Measurements from ENCODE around the gene RNF113B.

RNF113B gene

DNA sequence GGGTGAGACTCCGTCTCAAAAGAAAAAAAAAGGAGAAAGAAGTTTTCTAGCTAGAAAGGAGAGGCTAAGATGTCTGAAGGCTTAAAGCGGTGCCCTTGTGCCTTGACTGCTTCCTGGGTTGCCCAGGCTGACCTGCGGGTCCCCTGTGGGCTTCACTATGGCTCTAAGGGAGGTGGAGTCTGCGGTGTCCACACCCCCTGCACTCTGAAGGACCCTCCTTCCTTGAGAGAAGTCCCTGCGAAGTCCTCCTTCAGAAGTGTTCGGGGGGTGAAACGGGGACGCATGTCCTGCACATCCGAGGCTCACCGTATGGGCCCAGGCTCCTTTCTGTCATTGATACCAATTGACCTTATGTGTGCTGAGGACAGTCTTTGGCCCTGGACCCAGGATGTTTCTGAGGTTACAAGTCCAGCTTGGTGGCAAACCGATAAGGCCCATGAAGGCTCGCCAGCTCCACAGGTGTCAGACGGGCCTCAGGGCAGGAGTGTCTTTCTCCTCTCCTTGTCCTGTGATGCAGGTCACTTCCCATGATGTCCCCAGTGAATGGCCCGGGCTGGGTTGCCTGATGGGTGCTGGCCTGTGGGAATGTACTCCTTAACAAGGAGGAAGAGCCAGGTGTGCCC is 11.6 kb upstream of the RNF113B start:
- no peak overlapping the region for H3K4me3 ChIP-seq (ENCODE audit: low read length)
- TF ChIP-seq, protein P1, sequence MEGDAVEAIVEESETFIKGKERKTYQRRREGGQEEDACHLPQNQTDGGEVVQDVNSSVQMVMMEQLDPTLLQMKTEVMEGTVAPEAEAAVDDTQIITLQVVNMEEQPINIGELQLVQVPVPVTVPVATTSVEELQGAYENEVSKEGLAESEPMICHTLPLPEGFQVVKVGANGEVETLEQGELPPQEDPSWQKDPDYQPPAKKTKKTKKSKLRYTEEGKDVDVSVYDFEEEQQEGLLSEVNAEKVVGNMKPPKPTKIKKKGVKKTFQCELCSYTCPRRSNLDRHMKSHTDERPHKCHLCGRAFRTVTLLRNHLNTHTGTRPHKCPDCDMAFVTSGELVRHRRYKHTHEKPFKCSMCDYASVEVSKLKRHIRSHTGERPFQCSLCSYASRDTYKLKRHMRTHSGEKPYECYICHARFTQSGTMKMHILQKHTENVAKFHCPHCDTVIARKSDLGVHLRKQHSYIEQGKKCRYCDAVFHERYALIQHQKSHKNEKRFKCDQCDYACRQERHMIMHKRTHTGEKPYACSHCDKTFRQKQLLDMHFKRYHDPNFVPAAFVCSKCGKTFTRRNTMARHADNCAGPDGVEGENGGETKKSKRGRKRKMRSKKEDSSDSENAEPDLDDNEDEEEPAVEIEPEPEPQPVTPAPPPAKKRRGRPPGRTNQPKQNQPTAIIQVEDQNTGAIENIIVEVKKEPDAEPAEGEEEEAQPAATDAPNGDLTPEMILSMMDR (conservative IDR thresholded peaks at IDR 0.05; ENCODE audit: low read length) = no peak
- no peak for DNase-seq (ENCODE audit: low read depth)

DNA sequence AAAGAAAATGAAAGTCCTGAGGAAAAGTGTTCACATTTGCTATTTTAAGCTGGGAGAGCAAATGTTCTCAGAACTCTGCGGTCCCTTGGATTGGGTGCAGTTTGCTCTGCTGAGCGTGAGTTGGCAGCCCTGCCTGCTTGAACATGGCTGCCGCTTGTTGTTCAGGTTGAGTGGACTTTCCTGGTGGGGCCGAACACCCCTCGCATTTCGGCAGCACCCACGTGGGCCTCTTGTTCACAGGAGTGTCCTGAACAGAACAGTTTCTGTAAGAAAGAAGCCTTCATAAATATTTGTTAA is 10.8 kb upstream of the RNF113B start:
- H3K4me3 ChIP-seq (ENCODE audit: low read length) = no peak overlapping the region
- DNase-seq (ENCODE audit: low read depth) = no peak
- TF ChIP-seq, protein P1 (conservative IDR thresholded peaks at IDR 0.05; ENCODE audit: low read length) = no peak

DNA sequence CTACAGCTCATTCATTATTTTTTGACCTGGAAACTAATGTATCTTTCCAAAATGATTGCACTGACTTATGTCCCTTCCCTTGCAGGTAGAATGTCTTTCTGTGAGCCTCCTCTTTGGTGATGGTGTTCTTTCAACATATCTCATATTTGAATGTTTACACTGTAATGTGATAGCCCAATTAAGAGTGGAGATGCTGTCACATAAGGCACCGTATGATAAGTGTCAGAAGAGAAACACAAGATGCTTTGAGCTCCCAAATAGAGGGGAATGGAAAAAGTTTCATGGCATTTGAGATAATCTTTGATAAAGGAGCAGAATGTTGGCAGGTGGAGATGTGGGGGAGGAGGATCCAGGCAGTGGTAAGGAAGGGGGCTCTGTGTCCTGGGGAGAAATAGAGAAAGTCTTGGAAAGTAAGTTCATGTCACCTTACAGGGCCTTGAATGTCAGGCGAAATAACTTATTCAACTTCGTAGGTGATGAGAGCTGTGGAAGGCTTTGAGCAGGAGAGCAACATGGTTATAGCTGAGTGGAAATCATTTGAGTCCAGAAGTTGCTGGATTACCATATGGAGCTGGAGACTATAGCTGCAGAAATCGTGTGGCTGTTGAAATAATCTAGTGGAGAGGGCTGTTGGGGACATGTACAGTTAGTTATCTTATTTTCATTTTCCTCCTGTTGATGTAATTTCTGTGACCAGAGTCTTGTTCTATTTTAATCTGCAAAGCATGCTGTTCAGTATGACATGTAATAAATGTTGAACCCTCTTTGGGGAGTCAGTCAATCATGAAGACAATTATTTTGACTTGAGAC is 10.3 kb upstream of the RNF113B start:
- H3K4me3 ChIP-seq (ENCODE audit: low read length) = no peak overlapping the region
- TF ChIP-seq, protein P1 (conservative IDR thresholded peaks at IDR 0.05; ENCODE audit: low read length) = no peak
- DNase-seq (ENCODE audit: low read depth) = no peak

DNA sequence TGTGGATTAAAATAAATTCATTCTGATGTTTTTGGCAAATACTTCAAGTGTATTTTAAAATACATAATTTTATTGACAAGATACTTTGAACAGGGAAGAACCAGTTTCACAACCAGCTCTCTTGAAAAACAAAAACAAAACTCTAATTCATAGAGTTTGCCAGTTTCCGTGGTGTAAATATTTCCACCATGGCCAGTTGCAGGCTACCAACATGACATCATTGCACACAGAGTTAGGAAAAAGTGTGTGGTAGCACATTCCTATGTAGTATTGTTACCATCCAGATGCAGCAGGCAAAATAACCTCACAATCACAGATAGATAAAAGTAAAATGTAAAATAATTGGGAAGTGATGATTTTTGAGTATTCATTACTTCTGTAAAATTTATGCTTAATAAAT is 7.7 kb upstream of the RNF113B start:
- DNase-seq (ENCODE audit: low read depth) = peak; percentile 69
- TF ChIP-seq, protein P1 (conservative IDR thresholded peaks at IDR 0.05; ENCODE audit: low read length) = no peak
- H3K4me3 ChIP-seq (ENCODE audit: low read length) = no peak overlapping the region

DNA sequence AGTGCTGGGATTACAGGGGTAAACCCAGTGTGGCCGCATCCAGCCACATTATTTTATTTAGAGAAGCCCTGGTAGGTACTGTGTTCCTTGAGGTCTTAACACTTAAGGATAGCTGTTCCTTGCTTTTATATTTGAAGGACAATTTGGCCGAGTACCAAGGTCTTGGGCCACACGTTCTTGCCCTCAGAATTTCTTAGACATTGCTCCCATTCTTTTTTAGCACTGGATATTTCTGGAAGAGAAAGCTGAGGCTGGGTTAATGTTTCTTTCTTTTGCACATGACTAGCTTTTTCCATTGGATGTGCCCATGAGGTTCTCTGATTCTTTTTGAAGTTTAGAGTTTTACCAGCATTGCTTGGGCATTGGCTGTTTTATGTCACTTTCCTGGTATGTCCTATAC is 5.5 kb upstream of the RNF113B start:
- TF ChIP-seq, protein P1 (conservative IDR thresholded peaks at IDR 0.05; ENCODE audit: low read length) = no peak
- H3K4me3 ChIP-seq (ENCODE audit: low read length) = no peak overlapping the region
- DNase-seq (ENCODE audit: low read depth) = no peak

DNA sequence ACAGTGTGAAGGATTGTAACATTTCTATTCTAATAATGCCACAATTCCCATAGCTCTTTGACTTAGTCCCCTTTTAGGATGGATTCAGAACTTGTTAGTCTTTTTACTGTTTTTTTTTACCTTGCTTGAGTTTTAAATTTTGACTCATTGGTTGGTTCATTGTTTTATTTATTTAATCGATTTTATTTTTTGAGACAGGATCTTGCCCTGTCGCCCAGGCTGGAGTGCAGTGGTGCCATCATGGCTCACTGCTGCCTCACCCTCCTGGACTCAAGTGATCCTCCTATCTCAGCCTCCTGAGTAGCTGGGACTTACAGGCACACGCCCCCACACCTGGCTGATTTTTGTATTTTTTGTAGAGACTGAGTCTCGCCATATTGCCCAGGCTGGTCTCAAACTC is 5.1 kb upstream of the RNF113B start:
- TF ChIP-seq, protein P1 (conservative IDR thresholded peaks at IDR 0.05; ENCODE audit: low read length) = no peak
- H3K4me3 ChIP-seq (ENCODE audit: low read length) = no peak overlapping the region
- DNase-seq (ENCODE audit: low read depth) = no peak

Data from AG10803 (cell line).